Measurements from ENCODE around the gene FAM184B.

FAM184B gene

GRCh38 chr4:17773135-17773698 is 8.2 kb downstream of the FAM184B start:
- no peak for DNase-seq (ENCODE audit: low read depth in 2 of 2)

- no peak for DNase-seq (ENCODE audit: low read depth in 2 of 2)
These were observed 10.0 kb downstream of the FAM184B start for GRCh38 chr4:17771284-17771908.

GRCh38 chr4:17770845-17771244 is 10.6 kb downstream of the FAM184B start:
- DNase-seq (ENCODE audit: low read depth in 2 of 2): no peak

GRCh38 chr4:17769406-17770174 is 11.8 kb downstream of the FAM184B start:
- DNase-seq (ENCODE audit: low read depth in 2 of 2): no peak

- no peak for DNase-seq (ENCODE audit: low read depth in 2 of 2)
These were observed 14.5 kb downstream of the FAM184B start for GRCh38 chr4:17766826-17767458.

GRCh38 chr4:17765514-17766286 is 15.7 kb downstream of the FAM184B start:
- DNase-seq (ENCODE audit: low read depth in 2 of 2): no peak

- DNase-seq (ENCODE audit: low read depth in 2 of 2): no peak
These were observed 17.5 kb downstream of the FAM184B start for GRCh38 chr4:17763931-17764330.

- no peak for DNase-seq (ENCODE audit: low read depth in 2 of 2)
These were observed 18.0 kb downstream of the FAM184B start for GRCh38 chr4:17763416-17763815.

GRCh38 chr4:17762726-17763125 is 18.7 kb downstream of the FAM184B start:
- DNase-seq (ENCODE audit: low read depth in 2 of 2): no peak

GRCh38 chr4:17761062-17761461 is 20.4 kb downstream of the FAM184B start:
- no peak for DNase-seq (ENCODE audit: low read depth in 2 of 2)

GRCh38 chr4:17760626-17761025 is 20.8 kb downstream of the FAM184B start:
- DNase-seq (ENCODE audit: low read depth in 2 of 2): no peak

- no peak for DNase-seq (ENCODE audit: low read depth in 2 of 2)
These were observed 22.9 kb downstream of the FAM184B start for GRCh38 chr4:17758485-17758884.

- DNase-seq (ENCODE audit: low read depth in 2 of 2): no peak
These were observed 23.8 kb downstream of the FAM184B start for GRCh38 chr4:17757621-17758020.

GRCh38 chr4:17753646-17754045 is 27.8 kb downstream of the FAM184B start:
- no peak for DNase-seq (ENCODE audit: low read depth in 2 of 2)

GRCh38 chr4:17740702-17741101 is 40.7 kb downstream of the FAM184B start:
- DNase-seq (ENCODE audit: low read depth in 2 of 2): no peak

- DNase-seq (ENCODE audit: low read depth in 2 of 2): no peak
These were observed 44.9 kb downstream of the FAM184B start for GRCh38 chr4:17736484-17736883.

- no peak for DNase-seq (ENCODE audit: low read depth in 2 of 2)
These were observed 54.5 kb downstream of the FAM184B start for GRCh38 chr4:17726911-17727310.

GRCh38 chr4:17723648-17724047 is 57.8 kb downstream of the FAM184B start:
- DNase-seq (ENCODE audit: low read depth in 2 of 2): no peak

GRCh38 chr4:17722356-17722700 is 59.1 kb downstream of the FAM184B start:
- no peak for DNase-seq (ENCODE audit: low read depth in 2 of 2)

- no peak for DNase-seq (ENCODE audit: low read depth in 2 of 2)
These were observed 59.7 kb downstream of the FAM184B start for GRCh38 chr4:17721496-17722355.

GRCh38 chr4:17719106-17719505 is 62.3 kb downstream of the FAM184B start:
- no peak for DNase-seq (ENCODE audit: low read depth in 2 of 2)

Data from stimulated activated CD8-positive, alpha-beta memory T cell treated with anti-CD3 and anti-CD28 coated beads, Interleukin-15, amount 100 ng/mL, for 4 hours (primary cell).